MM.1S (cell line): ENCODE results near the gene DDX31.

Source experiments
- DNase-seq: peaks from one replicate; pipeline ENCODE4 v3.0.0-alpha.2; 2015
- H2AFZ ChIP-seq: fragments of 300-600 bp; sonication (generic); 2 replicates; pipeline ENCODE4 v1.6.0; 2016; ENCODE audit warnings: antibody characterized with exemption, low read length
- H3F3A ChIP-seq: fragments of 300-600 bp; sonication (generic); 2 replicates; pipeline ENCODE4 v1.6.1; 2016; ENCODE audit warnings: mild to moderate bottlenecking, antibody characterized with exemption, low read length, moderate library complexity, mixed read lengths; ENCODE audit not compliant: insufficient read depth
- H3K27ac ChIP-seq: fragments of 300-600 bp; sonication (generic); 2 replicates; pipeline ENCODE4 v1.5.1; 2016; ENCODE audit warnings: mild to moderate bottlenecking, low read length
- H3K27me3 ChIP-seq: fragments of 300-600 bp; sonication (generic); replicated peaks from 2 replicates; pipeline ENCODE4 v1.6.0; 2016; ENCODE audit warnings: low read length; ENCODE audit not compliant: insufficient read depth
- H3K36me3 ChIP-seq: fragments of 300-600 bp; sonication (generic); replicated peaks from 2 replicates; pipeline ENCODE4 v1.6.1; 2016; ENCODE audit warnings: mild to moderate bottlenecking, low read length, mixed read lengths; ENCODE audit not compliant: insufficient read depth
- H3K4me1 ChIP-seq: fragments of 300-600 bp; sonication (generic); 2 replicates; pipeline ENCODE4 v1.6.1; 2016; ENCODE audit warnings: low read length, mixed read lengths
- H3K4me2 ChIP-seq: fragments of 300-600 bp; sonication (generic); 2 replicates; pipeline ENCODE4 v1.6.0; 2016; ENCODE audit warnings: low read depth, low read length
- H3K4me3 ChIP-seq: fragments of 300-600 bp; sonication (generic); 2 replicates; pipeline ENCODE4 v1.5.1; 2016; ENCODE audit warnings: low read length, mixed read lengths
- H3K79me2 ChIP-seq: fragments of 300-600 bp; sonication (generic); 2 replicates; pipeline ENCODE4 v1.6.1; 2016; ENCODE audit warnings: mixed run types, low read length, mixed read lengths
- H3K9ac ChIP-seq: fragments of 300-600 bp; sonication (generic); 2 replicates; pipeline ENCODE4 v1.6.1; 2016; ENCODE audit warnings: low read length, mixed read lengths
- H3K9me2 ChIP-seq: fragments of 300-600 bp; sonication (generic); replicated peaks from 2 replicates; pipeline ENCODE4 v1.6.1; 2016; ENCODE audit warnings: mild to moderate bottlenecking, low read length, mixed read lengths; ENCODE audit not compliant: insufficient read depth
- H3K9me3 ChIP-seq: fragments of 300-600 bp; sonication (generic); replicated peaks from 2 replicates; pipeline ENCODE4 v1.6.1; 2016; ENCODE audit warnings: mild to moderate bottlenecking, low read length, mixed read lengths; ENCODE audit not compliant: insufficient read depth
- H4K20me1 ChIP-seq: fragments of 300-600 bp; sonication (generic); 2 replicates; pipeline ENCODE4 v1.6.1; 2016; ENCODE audit warnings: mild to moderate bottlenecking, low read length, moderate library complexity, mixed read lengths; ENCODE audit not compliant: insufficient read depth
- EZH2 ChIP-seq: fragments of 300-600 bp; sonication (generic); optimal IDR thresholded peaks from 2 replicates; pipeline ENCODE3; 2017; ENCODE audit warnings: low read depth, mild to moderate bottlenecking, antibody characterized with exemption, low read length, mixed read lengths
- EZH2phosphoT487 ChIP-seq: fragments of 300-600 bp; sonication (generic); IDR thresholded peaks from 2 replicates; pipeline ENCODE4 v1.6.1; 2018; ENCODE audit warnings: antibody characterized with exemption, low read length
- TF ChIP-seq, protein P1 (sequence below): fragments of 300-600 bp; sonication (generic); IDR thresholded peaks from 2 replicates; pipeline ENCODE4 v1.5.1; 2016; ENCODE audit warnings: antibody characterized with exemption, low read length, mixed read lengths

The DDX31 gene

DNA sequence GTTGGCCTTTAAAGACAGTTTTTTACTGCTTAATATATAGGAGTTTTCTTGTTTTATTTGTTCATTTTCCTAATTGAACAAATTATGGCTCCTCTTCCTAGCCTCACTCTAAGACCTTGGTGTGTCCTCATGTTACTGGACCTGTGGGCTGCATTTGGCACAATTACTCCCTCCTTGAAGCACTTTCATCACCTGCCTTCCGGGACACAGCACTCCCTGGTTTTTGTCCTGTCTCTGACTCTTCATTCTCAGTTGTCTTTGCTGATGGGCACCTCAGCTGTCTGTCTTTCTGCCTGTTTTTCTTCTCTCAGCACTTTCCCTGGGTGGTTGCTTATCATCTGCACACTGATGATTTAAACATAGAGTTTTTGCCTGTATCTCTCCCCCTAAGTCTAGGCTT, 14.1 kb upstream of the DDX31 start:
- TF ChIP-seq EZH2, result no peak
- TF ChIP-seq, protein P1, sequence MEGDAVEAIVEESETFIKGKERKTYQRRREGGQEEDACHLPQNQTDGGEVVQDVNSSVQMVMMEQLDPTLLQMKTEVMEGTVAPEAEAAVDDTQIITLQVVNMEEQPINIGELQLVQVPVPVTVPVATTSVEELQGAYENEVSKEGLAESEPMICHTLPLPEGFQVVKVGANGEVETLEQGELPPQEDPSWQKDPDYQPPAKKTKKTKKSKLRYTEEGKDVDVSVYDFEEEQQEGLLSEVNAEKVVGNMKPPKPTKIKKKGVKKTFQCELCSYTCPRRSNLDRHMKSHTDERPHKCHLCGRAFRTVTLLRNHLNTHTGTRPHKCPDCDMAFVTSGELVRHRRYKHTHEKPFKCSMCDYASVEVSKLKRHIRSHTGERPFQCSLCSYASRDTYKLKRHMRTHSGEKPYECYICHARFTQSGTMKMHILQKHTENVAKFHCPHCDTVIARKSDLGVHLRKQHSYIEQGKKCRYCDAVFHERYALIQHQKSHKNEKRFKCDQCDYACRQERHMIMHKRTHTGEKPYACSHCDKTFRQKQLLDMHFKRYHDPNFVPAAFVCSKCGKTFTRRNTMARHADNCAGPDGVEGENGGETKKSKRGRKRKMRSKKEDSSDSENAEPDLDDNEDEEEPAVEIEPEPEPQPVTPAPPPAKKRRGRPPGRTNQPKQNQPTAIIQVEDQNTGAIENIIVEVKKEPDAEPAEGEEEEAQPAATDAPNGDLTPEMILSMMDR, result no peak
- no peak for TF ChIP-seq EZH2phosphoT487
- Histone ChIP-seq H3K4me3 (no peak overlapping the region), H3K9me3 (no peaks in the 10 kb centered on the region), H3K27ac (no peak overlapping the region), H3K79me2 (peaks cover 42% of the 10 kb centered on the region), H3K9ac (no peak overlapping the region), H3K27me3 (no peaks in the 10 kb centered on the region), H3K9me2 (no peaks in the 10 kb centered on the region), H3K36me3 (0 out of 2 replicates have a peak, but pooled peaks cover 2% of the 10 kb centered on the region), H2AFZ (no peak overlapping the region), H3F3A (no peaks in the 10 kb centered on the region), H4K20me1 (no peaks in the 10 kb centered on the region), H3K4me2 (no peak overlapping the region), H3K4me1 (no peaks in the 10 kb centered on the region)
- DNase-seq, result no peak

DNA sequence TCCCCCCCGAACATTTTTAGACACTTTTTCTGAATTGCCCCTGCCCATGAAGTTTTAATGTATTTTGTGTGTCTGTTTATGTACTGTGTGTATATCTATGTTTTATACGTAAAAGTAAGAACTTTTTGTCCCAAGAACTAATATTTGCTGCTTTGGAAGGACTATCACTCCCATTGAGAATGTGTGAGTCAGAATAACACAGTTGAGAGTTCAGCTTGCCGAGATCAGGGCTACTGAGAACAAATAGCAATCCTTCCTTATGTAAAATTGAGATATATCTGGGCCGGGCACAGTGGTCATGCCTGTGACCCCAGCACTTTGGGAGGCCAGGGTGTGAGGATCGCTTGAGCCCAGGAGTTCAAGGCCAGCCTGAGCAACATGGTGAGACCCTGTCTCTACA, 11.8 kb upstream of the DDX31 start:
- Histone ChIP-seq H3K9ac (no peak overlapping the region), H3K27ac (no peak overlapping the region), H3K4me2 (no peak overlapping the region), H3K9me3 (no peaks in the 10 kb centered on the region), H3K27me3 (no peaks in the 10 kb centered on the region), H3K36me3 (peaks cover 8% of the 10 kb centered on the region; the same call in 1 of the 2 replicates), H3F3A (no peaks in the 10 kb centered on the region), H3K4me3 (no peak overlapping the region), H4K20me1 (peaks cover 3% of the 10 kb centered on the region), H3K79me2 (peaks cover 65% of the 10 kb centered on the region), H2AFZ (no peak overlapping the region), H3K4me1 (no peaks in the 10 kb centered on the region), H3K9me2 (no peaks in the 10 kb centered on the region)
- no peak for DNase-seq
- TF ChIP-seq, protein P1, result no peak

DNA sequence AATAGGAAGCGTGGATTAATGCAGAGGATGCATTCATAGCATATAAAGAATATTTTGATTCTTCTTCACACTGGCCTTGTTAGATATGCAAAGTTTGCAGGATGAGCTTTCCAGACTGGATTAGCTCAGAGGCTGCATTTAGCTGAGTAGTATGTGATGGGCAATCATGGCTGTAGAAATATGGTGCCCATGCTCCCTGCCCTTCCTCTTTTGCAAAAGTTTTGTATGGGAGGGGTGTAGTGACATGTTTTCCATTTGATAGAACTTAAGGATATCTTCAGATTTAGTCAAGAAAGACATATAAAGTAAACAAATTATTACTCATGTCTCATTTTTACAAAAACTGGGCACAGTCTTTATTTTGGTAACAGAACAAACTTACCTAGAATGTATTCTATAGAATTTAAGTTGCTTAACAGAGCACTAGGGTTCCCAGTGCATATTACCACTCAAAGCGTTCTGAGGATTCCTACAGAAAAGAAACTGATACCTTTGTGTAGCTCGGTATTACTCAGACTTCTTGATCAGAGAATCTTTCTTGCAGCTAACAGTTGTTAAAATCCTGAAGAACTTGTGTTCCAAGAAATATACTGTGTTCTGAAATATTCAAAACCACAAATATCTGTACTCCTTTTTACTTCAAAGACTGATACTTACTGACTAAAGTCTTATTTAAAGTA, 10.3 kb upstream of the DDX31 start:
- Histone ChIP-seq H3K27me3 (no peaks in the 10 kb centered on the region), H3K9ac (no peak overlapping the region), H4K20me1 (peaks cover 3% of the 10 kb centered on the region), H3K9me2 (no peaks in the 10 kb centered on the region), H3K79me2 (peaks cover 80% of the 10 kb centered on the region), H3K4me2 (no peak overlapping the region), H3F3A (no peaks in the 10 kb centered on the region), H3K36me3 (peaks cover 8% of the 10 kb centered on the region; the same call in 1 of the 2 replicates), H3K4me1 (no peaks in the 10 kb centered on the region), H3K9me3 (no peaks in the 10 kb centered on the region), H2AFZ (no peak overlapping the region), H3K4me3 (no peak overlapping the region), H3K27ac (no peak overlapping the region)
- no peak for DNase-seq
- TF ChIP-seq EZH2phosphoT487 (no peak), EZH2 (no peak)
- TF ChIP-seq, protein P1, result no peak
